COLO829 (cell line): ENCODE measurements around the gene ALK.
"Not testable (repeated sequence)": the region's sequence is repeated elsewhere in the genome, so short reads cannot be mapped to it uniquely, and the experiment has no call there.

Experiments used
- DNase-seq: peaks from one replicate; pipeline ENCODE4 v3.0.0; 2012; ENCODE audit warnings: low spot score

The ALK gene

DNA sequence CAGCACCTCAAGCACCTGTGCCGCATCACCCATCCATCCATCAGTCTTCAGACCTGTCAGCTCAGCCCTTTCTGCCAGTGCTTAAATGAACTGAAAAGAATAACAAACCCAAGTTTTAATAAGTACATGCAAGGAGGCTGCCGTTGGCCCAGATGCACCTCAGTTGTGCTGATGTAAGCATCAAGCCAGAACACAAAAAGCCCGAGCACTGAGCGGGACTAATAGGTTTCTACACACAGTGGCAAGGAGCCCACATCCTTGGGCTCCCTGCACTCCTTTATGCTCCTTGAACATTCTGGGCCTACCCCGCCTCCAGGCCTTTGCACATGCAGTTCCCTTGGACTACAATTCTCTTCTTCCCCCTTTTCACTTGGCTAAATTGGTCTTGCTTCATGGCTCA is 165.6 kb downstream of the ALK start:
- no peak for DNase-seq

DNA sequence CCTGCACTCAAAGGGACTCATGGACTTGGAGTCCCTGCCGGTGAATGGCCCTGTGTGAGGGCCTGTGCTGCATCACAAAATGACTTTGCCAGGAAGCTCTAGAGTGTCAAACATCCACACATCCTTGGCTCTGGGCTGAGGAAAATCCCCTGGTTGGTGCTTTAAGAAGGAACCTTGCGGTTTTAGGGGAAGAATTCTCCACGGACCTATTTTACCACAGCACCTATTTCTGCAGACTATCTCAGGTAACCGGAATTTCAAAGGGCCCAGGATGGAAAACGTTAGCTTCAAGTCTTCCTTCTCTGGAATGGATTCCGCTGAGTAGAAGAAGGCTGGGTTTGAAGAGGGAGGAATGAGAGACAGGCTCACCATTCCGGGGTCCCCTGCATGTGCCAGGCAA is 166.2 kb downstream of the ALK start:
- no peak for DNase-seq

DNA sequence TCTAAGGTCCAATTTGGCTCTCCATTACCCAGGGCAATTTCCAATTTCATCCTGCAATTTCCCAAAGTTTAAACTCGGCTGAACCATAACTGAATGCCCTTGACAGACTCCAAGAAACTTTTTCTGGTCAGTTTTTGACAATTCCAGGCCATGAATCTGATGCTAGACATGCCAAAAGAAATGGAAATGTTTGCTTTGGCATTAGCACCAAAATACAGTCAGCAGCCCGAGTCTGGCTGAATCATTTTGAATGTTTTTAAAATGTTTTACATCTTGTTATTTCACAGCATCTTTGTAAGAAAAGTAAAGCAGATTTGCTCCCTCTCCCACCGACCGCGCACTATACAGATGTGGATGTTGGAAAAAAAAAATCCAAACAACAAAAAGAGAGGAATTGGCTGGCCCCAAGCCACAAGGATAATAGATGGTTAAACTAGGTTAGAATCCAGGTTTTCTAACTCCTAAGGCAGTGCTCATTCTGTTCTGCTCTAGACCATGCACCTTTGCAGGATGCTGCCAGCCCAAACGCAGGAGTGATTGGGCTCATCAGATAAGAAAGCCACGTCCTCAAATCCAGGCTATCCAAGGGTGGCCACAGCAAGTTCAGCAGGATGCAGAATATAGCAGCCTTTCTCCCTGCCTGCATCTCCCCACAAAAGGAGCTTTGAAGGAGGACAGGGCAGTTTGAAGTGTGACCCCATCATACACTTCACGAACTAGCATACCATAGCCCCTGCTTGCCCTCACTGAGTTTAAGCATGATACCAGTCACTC is 167.5 kb downstream of the ALK start:
- DNase-seq = no peak

DNA sequence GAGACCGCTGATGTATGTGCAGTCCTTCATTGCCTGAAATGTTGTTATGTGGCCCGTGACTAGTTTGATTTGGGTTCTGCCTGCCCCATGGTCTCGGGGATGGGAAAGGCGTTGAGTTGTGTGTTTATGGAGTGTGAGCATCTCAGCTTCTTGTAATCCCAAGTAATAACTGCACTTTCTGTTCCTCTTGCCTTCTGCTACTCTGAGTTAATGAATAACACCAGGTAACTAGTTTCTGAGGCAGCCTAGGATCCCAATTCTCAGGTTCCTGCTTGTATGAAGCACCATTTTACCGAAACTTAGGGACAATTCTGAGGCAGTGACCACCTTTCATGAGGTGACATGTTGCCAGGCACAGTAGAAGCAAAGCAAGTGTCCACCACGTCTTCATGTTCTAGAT is 170.0 kb downstream of the ALK start:
- no peak for DNase-seq

DNA sequence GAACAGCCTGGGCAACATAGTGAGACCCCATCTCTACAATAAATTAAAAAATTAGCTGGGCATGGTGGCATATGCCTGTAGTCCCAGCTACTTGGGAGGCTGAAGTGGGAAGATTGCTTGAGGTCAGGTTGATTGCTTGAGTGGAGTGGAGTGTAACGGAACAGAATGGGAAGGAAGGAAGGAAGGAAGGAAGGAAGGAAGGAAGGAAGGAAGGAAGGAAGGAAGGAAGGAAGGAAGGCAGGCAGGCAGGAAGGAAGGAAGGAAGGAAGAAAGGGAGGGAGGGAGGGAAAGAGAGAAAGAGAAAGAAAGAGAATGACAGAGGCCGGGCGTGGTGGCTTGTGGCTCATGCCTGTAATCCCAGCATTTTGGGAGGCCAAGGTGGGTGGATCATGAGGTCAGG is 170.9 kb downstream of the ALK start:
- DNase-seq = not testable (repeated sequence)

DNA sequence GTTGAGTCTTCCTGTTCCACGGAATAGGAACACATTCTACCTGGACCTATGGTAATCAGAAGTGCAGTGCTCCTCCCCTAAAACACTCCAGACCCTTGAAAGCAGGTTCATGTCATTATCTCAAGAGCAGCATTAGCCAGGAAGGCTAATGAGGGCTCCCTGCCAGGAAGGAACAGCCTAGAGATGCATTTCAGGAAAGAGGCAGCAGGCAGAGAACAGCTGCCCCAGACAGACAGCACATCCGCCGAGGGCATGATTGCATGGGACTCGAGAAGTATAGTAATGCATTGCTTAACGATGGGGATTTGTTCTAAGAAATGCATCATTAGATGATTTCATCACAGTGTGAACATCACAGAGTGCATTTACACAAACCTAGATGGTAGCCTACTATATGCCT is 171.5 kb downstream of the ALK start:
- no peak for DNase-seq

DNA sequence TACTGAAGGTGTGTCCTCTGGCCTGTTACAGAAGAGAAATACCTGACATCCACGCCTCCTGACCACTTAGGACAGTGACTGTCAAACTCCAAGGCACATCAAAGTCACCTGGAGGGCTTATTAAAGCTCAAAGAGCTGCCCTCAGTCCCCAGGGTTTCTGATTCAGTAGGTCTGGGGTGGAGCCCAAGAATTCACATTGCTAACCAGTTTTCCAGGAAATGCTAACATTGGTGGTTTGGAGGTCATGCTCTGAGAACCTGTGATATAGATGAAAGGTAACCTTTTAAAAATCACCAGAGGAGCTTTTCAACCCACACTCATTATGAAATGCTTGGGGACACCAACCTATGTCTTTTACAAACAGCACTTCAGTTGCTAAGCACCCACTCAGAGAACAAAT is 172.3 kb downstream of the ALK start:
- no peak for DNase-seq

DNA sequence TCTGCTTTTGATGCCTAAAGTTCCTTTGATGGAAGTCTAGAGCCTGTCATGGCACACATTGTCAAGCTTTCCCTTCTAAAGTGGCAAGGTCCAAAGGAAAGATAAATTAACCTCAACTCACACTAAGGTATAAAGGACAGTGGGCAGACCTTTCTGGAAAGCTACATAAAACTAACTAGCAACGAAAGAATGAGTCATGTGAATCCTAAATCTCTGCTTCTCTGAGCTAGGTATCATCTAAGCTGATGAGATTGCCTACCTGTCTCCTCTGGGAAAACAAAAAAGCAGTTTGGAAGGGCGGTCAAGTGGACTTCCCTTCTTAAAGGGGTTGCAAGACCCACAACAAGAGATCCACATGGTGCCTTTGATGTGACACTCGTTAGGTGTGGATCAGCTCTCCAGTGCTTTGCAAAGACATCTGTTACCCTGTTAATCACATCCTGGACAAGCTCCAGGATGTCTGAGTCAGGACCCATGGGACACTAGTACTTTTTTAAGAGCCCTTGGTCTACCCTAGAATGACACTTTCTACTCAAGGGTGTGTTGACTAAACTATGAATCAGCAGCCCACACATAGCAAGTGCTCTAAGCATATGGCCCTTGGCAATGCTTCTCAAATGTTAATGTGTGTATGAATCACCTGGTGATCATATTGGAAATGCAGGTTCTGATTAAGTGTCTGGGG is 173.5 kb downstream of the ALK start:
- DNase-seq = peak; percentile 90

DNA sequence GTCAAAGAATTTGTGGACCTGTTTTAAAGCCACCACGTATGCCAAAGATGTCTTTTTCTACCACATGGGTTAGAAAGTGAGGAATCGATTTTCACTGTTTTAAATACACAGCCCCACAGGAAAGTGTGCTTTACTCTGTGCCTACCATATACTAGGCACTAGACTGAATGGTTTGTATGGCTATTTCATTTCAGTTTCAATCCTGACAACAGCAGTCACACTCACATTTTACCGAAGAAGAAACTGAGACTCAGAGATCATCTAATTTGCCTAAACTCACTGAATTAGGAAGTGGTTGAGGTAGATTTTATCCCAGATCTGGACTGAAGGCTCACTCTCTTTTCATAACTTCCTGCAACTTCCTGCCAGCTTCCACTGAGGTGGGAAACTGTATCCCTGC is 176.4 kb downstream of the ALK start:
- DNase-seq = no peak

DNA sequence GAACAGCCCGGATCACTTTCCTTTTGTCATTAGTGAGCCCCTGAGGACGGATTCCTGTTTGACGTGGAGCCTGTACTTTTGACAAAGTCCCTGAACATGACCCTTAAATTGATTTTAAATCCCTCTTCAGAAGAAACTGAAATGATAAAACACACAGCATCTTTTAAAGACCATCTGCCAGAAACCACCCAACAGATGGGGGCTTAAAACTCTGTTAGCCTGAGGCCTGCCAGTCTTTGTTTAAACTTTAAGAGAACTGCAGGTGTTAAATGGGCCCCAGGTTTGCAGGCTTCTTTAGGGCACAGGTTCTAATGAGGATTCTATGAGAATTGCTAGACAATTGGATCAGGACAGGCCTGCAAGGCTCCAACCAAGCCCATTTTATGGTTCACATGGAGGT is 177.9 kb downstream of the ALK start:
- no peak for DNase-seq

DNA sequence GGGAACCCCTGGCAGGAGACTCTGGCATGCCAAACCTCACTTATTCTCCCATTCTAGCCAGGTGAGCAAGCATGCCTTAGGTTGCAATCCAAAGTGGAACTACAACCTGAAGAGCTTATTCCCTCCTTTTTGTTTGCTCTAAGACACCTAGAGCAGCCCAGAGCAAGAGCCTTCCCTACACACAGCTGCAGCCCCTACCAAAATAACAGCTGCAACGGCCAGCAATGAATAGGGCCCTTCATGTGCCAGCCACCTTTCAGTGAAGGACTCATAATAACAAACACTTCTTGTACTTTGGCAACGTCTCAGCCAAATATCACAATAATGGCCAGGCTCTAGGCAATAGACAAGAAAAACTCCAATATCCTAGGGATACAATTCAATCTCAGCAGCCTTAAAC is 178.7 kb downstream of the ALK start:
- DNase-seq = no peak

DNA sequence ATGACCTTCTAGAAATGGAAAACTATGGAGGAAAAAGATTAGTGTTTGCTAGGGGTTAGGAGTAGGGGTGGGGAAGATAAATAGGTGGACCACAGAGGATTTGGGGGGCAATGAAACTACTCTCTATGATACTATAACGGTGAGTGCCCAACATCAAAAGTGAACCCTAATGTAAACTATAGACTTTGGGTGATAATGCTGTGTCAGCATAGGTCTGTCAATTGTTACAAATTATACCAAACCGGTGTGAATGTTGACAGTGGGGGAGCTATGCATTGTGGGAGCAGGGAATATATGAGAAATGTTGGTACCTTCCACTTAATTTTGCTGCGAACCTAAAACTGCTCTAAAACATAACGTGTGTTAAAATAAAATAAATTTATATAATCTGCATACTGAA is 180.3 kb downstream of the ALK start:
- no peak for DNase-seq

DNA sequence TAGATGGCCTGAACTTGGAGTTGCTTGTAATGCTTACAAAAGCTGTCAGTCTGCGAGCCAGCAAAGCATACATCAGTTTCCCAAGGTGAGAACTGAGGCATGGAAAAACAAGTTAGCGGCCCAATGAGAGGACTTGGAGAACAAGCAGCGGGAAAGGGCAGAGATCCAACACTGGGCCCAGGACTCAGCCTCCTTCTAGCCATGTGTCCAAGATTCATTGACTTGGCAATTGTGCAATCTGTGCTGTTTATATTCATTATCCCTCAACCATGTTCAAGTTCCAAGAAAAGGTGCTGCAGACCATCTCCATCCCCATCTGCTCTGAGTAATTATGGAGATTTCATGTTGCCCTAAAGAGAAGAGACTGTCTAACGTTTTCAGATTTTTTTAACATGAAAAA is 187.4 kb downstream of the ALK start:
- DNase-seq = no peak

DNA sequence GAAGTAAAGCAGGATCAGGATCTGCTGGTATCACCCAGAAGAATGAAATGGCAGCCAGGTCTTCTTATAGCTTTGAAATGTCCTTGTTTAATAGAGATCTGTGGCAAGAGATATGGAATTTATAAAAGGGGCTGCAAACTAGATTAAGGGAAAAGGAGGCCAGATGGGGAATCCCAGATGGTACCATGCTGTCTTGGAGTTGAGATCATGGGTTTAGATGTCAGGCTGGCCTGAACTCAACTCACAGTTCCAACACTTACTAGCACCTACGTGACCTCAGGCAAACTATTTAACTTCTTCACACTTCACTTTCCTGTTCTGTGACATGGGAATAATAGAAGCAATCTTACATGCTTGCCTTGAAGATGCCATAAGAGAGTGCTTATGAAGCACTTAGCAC is 188.2 kb downstream of the ALK start:
- DNase-seq = no peak

DNA sequence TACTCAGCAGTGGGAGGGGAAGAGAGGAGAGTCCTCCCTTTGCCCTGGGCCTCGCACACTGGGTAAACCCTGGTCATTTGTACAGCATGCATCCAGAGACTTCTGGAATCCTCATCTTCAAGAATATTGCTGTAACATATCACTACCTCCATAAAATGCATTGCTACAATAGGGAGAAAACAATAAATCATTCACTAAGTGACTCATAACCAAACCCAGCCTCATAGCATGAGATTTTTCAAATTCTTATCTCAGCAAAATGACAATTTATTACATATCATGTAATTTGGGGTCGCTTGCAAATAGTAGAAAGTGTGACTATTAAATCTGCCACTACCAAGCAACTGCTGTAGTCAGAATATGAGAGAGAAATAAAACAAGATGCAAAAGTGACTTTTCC is 189.4 kb downstream of the ALK start:
- no peak for DNase-seq

DNA sequence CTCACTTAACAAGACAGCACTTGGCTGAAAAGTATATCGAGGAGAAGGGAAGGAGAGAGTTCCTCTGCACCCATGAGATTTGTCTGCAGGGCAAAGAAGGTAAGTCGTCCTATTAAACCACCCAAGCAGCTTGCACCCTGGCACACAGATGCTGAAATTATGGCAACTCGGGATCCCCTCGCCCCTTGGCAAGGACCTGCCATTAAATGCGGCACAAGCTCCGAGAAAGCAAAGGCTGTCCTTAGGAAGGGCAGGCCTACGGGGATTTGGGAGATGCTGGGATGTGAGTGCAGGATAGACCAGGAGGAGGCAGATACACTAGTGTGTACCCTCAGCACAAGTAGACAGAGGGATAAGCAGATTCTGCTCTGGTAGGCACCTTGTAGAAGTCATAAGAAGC is 191.5 kb downstream of the ALK start:
- no peak for DNase-seq

DNA sequence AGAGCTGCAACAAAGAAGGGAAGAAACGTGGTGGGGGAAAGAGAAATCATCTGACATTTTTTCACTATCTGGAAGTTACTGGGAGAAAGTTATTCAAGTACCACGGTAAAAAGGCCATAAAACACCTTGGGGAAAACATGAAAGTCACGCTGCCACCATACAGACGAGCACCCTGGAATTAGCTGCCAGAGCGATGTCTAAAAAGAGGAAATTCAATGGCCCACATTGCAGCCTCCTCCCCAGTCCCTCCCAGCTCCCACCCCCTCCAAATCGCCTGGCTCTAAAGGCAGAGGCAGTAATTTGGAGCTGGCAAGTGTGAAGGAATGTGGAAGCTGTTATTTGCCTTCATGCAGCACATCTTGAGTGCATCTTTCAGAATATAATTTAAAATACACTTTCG is 192.0 kb downstream of the ALK start:
- no peak for DNase-seq

DNA sequence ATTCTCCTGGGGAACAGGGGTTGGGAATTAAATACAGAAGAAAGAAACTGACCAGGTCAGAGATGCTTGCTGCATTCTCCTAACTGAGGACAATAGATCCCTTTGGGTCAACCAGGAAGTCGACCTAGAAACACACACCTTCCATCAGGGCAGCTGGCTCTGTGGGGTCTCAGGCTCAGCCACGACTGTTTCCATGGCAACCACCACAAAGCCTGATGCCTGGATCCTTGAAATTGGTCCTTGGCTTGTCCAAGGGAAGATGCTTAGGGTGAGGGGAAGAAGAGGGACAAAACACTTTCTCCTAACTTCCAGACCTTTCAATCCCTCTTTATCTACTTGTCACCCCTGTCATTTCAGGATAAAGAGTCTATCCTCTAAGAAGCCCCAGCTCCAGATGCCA is 194.4 kb downstream of the ALK start:
- no peak for DNase-seq

DNA sequence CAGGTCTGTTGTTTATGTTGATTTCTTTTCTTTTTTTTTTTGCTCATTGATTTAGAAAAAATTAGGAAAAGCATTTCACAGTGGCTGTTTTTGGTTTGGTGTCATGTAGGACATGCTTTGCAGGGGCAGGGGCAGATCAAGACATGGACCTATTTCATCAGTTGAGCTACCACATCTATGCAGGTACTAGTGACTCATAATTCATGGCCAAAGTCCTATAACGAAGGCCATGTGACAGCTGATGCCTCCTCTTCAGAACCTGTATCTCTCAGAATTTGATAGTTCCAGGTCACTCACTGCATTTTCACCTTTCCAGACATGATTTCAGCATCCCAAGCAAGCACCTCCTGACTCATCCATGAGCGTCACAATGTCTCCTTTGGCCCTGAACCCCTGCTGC is 195.8 kb downstream of the ALK start:
- no peak for DNase-seq

DNA sequence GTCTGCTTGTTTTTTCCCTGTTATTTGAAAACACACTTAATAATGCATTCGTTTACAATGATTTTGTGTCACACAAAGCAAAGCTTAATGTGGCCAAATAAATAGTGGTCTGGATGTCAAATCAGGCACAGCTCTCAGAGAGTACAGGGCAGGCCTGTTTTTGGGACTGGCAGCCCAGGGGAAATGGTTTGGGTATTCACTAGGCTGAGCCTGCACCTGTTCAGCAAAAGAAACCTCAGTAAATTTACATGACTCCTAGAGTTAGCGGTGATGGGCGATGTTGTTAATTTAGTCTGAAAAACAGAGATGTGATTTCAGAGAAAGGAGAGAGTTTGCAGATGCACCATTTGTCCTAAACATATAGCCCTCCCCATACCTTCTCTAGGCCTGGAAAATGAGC is 197.1 kb downstream of the ALK start:
- no peak for DNase-seq

DNA sequence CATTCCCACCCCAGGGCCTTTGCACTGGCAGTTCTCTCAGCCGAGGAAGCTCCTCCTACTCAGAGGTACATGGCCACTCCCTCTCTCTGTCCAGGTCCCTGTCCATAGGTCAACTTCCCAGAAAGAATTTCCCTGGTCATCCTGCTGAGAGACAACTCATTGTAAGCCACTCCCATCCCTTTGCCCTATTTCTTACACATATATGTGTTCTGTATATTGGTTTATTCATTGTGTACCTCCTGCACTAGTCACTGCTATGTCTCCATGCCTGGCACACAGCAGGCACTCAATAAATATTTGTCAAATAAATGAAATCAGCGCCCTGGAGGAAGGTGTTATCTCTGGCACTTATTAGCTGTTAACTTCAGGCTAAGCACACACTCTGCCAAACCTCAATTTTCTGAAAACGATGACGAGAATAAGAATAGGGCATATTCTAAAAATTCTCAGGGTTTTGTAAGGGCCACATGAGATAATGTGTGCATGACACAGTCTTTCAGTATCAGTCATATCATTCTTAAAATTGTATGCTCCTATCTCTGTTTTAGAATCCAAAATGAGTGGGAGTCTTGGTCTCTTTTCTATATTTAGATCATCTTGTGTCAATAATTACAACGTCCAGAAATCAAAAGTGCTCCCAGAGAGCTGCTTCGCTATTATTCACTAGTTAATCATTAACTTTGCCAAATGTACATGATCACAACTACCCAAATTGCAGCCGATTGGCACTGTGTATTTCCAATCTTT is 198.0 kb downstream of the ALK start:
- DNase-seq = no peak

DNA sequence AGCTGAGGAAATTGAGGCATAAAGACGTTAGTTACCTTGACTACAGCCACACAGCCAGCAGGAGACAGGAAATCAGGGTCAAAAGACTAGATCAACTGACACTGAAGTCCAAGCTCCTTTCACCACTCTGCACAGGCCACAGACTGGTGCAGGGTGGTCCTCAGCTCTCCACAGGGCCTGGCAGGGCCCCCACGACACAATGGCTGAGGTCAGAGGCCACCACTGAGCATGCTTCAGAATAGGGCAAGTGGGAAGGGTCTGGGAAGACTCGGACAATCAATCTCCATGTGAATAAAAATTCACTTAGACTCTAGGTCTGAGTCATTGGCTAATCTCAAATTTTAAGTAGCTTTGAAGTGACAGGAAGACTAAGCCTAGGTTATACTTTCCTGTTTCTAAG is 201.7 kb downstream of the ALK start:
- DNase-seq = no peak

DNA sequence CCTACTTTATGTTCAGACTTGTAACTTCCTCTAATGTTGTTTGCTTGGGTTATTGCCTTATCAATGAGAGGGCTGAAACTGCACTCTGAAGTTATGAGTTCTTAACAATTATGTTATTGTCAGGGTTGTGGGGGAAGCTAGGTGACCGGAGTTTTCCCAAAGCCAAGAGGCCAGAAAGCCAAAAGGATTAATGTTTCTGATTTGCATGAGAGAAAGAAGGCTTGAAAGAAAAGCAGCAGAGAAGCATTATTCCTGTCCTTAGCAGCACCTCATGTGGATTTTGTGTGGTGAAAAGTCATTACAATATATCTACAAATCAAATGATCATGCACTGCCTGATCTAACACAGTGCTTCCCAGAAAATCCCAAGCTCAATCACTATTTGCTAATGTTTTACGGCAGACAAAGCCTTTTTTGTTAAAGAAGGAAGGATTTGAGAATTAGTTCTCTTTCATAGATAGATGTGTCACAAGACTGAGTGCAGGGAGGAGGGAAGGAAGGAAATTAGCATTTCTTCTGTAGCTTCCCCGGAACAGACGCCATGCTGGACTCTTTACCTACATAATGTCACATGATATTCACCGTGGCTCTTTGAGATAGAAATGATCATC is 203.2 kb downstream of the ALK start:
- DNase-seq = peak; percentile 82
